NCI-H510A (cell line): Measurements from ENCODE around the gene USP16.

ENCODE experiments used
- DNase-seq: peaks from one replicate; lab custom pipeline; 2025; lab: John Stamatoyannopoulos, UW

The USP16 gene

GRCh38 chr21:29083306-29083705 is 58.8 kb downstream of the USP16 start:
- no peak for DNase-seq

- no peak for DNase-seq
Measured at GRCh38 chr21:29084372-29084771, 59.9 kb downstream of the USP16 start.

GRCh38 chr21:29085106-29085752 is 60.8 kb downstream of the USP16 start:
- no peak for DNase-seq

DNA sequence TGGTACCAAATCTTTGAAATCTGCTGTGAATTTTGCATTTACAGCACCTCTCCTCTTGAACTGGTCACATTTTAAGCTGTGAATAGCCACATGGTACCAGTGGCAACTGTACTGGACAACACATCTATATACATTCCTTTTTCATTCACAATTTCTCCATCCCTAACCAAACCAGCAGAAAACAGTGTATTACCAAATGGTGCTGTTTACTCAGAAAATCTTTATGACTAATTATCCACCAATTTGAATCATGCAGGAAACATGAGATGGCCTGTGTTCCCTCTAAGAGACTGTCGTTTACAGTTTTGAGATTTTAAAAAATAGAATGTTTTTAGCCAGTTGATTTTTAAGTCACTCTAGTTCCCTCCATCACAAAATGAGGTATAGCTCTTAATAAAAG is 66.6 kb downstream of the USP16 start:
- no peak for DNase-seq

- DNase-seq, result no peak
Measured at GRCh38 chr21:29092102-29092959, 67.9 kb downstream of the USP16 start.

GRCh38 chr21:29096218-29097015 is 71.9 kb downstream of the USP16 start:
- no peak for DNase-seq

GRCh38 chr21:29098156-29098555 is 73.7 kb downstream of the USP16 start:
- DNase-seq, result no peak

GRCh38 chr21:29102791-29103257 is 78.4 kb downstream of the USP16 start:
- DNase-seq, result no peak
